H9 (cell line): ENCODE data around the gene P4HA3. TPM values are rescaled to one million over a fixed set of nuclear protein-coding genes. Genes with fewer than 3 reads are reported as not detected.

Experiments used
- DNase-seq: peaks from one replicate; pipeline ENCODE4 v3.0.0-alpha.2; 2017
- H2AFZ ChIP-seq: one replicate; pipeline ENCODE4 v1.6.1; 2013; ENCODE audit warnings: mild to moderate bottlenecking, low read length, control low read depth, moderate library complexity
- H2AK5ac ChIP-seq: 2 replicates; pipeline ENCODE4 v1.6.1; 2013; ENCODE audit warnings: low read length, control low read depth, mixed read lengths; ENCODE audit not compliant: insufficient read length
- H2BK120ac ChIP-seq: one replicate; pipeline ENCODE4 v1.6.1; 2013; ENCODE audit warnings: low read depth, mild to moderate bottlenecking, low read length, control low read depth, inconsistent platforms; ENCODE audit not compliant: poor library complexity, severe bottlenecking
- H2BK12ac ChIP-seq: 2 replicates; pipeline ENCODE4 v1.6.1; 2013; ENCODE audit warnings: low read length, control low read depth, mixed read lengths, low read depth; ENCODE audit not compliant: insufficient read length
- H2BK15ac ChIP-seq: 2 replicates; pipeline ENCODE4 v1.6.1; 2013; ENCODE audit warnings: low read depth, low read length, control low read depth
- H2BK20ac ChIP-seq: one replicate; pipeline ENCODE4 v1.6.1; 2013; ENCODE audit warnings: low read depth, mild to moderate bottlenecking, low read length, control low read depth, inconsistent platforms; ENCODE audit not compliant: poor library complexity, severe bottlenecking
- H2BK5ac ChIP-seq: 2 replicates; pipeline ENCODE4 v1.6.1; 2013; ENCODE audit warnings: low read length, control low read depth, mixed read lengths; ENCODE audit not compliant: insufficient read length
- H3K14ac ChIP-seq: 2 replicates; pipeline ENCODE4 v1.6.1; 2013; ENCODE audit warnings: low read length, control low read depth; ENCODE audit not compliant: insufficient read depth
- H3K18ac ChIP-seq: 2 replicates; pipeline ENCODE4 v1.6.1; 2013; ENCODE audit warnings: low read depth, mild to moderate bottlenecking, mixed read lengths, low read length, control low read depth; ENCODE audit not compliant: insufficient read length
- H3K23ac ChIP-seq: 2 replicates; pipeline ENCODE4 v1.6.1; 2013; ENCODE audit warnings: low read length, control low read depth, mixed read lengths, low read depth; ENCODE audit not compliant: insufficient read length
- H3K23me2 ChIP-seq: 2 replicates; pipeline ENCODE4 v1.6.1; 2013; ENCODE audit warnings: low read depth, mild to moderate bottlenecking, mixed read lengths, low read length, control low read depth; ENCODE audit not compliant: insufficient read length, poor library complexity, severe bottlenecking
- H3K27ac ChIP-seq: 2 replicates; pipeline ENCODE4 v1.5.1; 2013; ENCODE audit warnings: low read length, control low read depth, mixed read lengths, low read depth; ENCODE audit not compliant: insufficient read length
- H3K27me3 ChIP-seq: 2 replicates; pipeline ENCODE4 v1.6.1; 2013; ENCODE audit warnings: low read length, control low read depth, inconsistent platforms; ENCODE audit not compliant: insufficient read depth
- H3K4ac ChIP-seq: 2 replicates; pipeline ENCODE4 v1.6.1; 2013; ENCODE audit warnings: low read depth, mild to moderate bottlenecking, control low read depth, inconsistent platforms, low read length, moderate library complexity
- H3K4me1 ChIP-seq: 2 replicates; pipeline ENCODE4 v1.6.1; 2013; ENCODE audit warnings: low read length, control low read depth, inconsistent platforms; ENCODE audit not compliant: insufficient read depth
- H3K4me2 ChIP-seq: 2 replicates; pipeline ENCODE4 v1.6.1; 2013; ENCODE audit warnings: low read length, control low read depth, mixed read lengths; ENCODE audit not compliant: insufficient read length, insufficient read depth
- H3K56ac ChIP-seq: 2 replicates; pipeline ENCODE4 v1.6.1; 2013; ENCODE audit warnings: low read depth, mild to moderate bottlenecking, mixed read lengths, low read length, control low read depth; ENCODE audit not compliant: insufficient read length
- H3K79me1 ChIP-seq: 2 replicates; pipeline ENCODE4 v1.6.1; 2013; ENCODE audit warnings: low read depth, mild to moderate bottlenecking, moderate library complexity, low read length, control low read depth, inconsistent platforms; ENCODE audit not compliant: insufficient read depth, poor library complexity, severe bottlenecking
- H3K79me2 ChIP-seq: 2 replicates; pipeline ENCODE4 v1.6.1; 2013; ENCODE audit warnings: low read length, control low read depth, inconsistent platforms; ENCODE audit not compliant: insufficient read depth
- H3K9ac ChIP-seq: 2 replicates; pipeline ENCODE4 v1.6.1; 2013; ENCODE audit warnings: low read length, control low read depth, mixed read lengths; ENCODE audit not compliant: insufficient read length; ENCODE audit errors: extremely low read depth
- H3K9me3 ChIP-seq: one replicate; pipeline ENCODE4 v1.6.1; 2013; ENCODE audit warnings: low read depth, low read length, inconsistent platforms; ENCODE audit not compliant: control insufficient read depth
- H3T11ph ChIP-seq: one replicate; pipeline ENCODE4 v1.6.1; 2013; ENCODE audit warnings: mild to moderate bottlenecking, low read length, control low read depth, inconsistent platforms
- H4K20me1 ChIP-seq: one replicate; pipeline ENCODE4 v1.6.1; 2013; ENCODE audit not compliant: control insufficient read depth, insufficient read length, insufficient read depth
- H4K5ac ChIP-seq: 2 replicates; pipeline ENCODE4 v1.6.1; 2013; ENCODE audit warnings: low read depth, mild to moderate bottlenecking, mixed read lengths, low read length, control low read depth; ENCODE audit not compliant: insufficient read length
- H4K8ac ChIP-seq: replicated peaks from 2 replicates; pipeline ENCODE4 v1.6.1; 2013; ENCODE audit warnings: low read length, control low read depth, mixed read lengths, low read depth; ENCODE audit not compliant: insufficient read length
- H4K91ac ChIP-seq: 2 replicates; pipeline ENCODE4 v1.6.1; 2013; ENCODE audit warnings: low read depth, mild to moderate bottlenecking, moderate library complexity, mixed read lengths, low read length, control low read depth; ENCODE audit not compliant: insufficient read length
- H3K27ac Mint-ChIP-seq, 3 experiments: 2 replicates in 2 of 3; 3 replicates in 1 of 3; pipeline ENCODE4 v1.8.0; 2020 to 2021; ENCODE audit warnings: mixed read lengths in 3 of 3, mild to moderate bottlenecking in 1 of 3, moderate library complexity in 1 of 3
- H3K27me3 Mint-ChIP-seq: 2 replicates; pipeline ENCODE4 v1.8.0; 2021; ENCODE audit warnings: low read depth, mild to moderate bottlenecking, moderate library complexity, mixed read lengths
- H3K36me3 Mint-ChIP-seq, 3 experiments: 2 replicates in 2 of 3; 3 replicates in 1 of 3; pipeline ENCODE4 v1.8.0; 2020 to 2021; ENCODE audit warnings: low read depth in 3 of 3, mixed read lengths in 3 of 3; ENCODE audit not compliant: insufficient read depth in 1 of 3
- H3K4me1 Mint-ChIP-seq, 2 experiments: 2 replicates each; pipeline ENCODE4 v1.8.0; 2020; ENCODE audit warnings: mixed read lengths in 2 of 2
- H3K4me3 Mint-ChIP-seq, 2 experiments: 2 replicates in 1 of 2; 3 replicates in 1 of 2; pipeline ENCODE4 v1.8.0; 2020 to 2021; ENCODE audit warnings: mild to moderate bottlenecking in 2 of 2, mixed read lengths in 2 of 2, moderate library complexity in 1 of 2
- H3K9me3 Mint-ChIP-seq, 2 experiments: 2 replicates in 1 of 2; 3 replicates in 1 of 2; pipeline ENCODE4 v1.8.0; 2020; ENCODE audit warnings: mild to moderate bottlenecking in 2 of 2, mixed read lengths in 2 of 2, moderate library complexity in 1 of 2
- WGBS: extraction: QIAGEN DNeasy Blood & Tissue Kit; methylation state at CpG from one replicate; pipeline ENCODE4 v1.1.7; 2013; ENCODE audit warnings: missing lambda C conversion rate, low lambda C conversion rate, mixed read lengths; ENCODE audit not compliant: insufficient read length; ENCODE audit errors: extremely low coverage; 5-methylcytosine and 5-hydroxymethylcytosine counted together
- total RNA-seq: library from RNA; stranded (reverse); gene quantifications from 2 replicates; pipeline ENCODE4 v1.2.1, GENCODE V29; 2021
- TF ChIP-seq, protein P1 (sequence below): fragments of 200-600 bp; sonication (generic); conservative IDR thresholded peaks from 3 replicates; pipeline ENCODE4 v1.8.0; 2021; ENCODE audit warnings: antibody characterized with exemption, mild to moderate bottlenecking

The P4HA3 gene
- total RNA-seq, 1 experiment from 2014 or later = not detected

DNA sequence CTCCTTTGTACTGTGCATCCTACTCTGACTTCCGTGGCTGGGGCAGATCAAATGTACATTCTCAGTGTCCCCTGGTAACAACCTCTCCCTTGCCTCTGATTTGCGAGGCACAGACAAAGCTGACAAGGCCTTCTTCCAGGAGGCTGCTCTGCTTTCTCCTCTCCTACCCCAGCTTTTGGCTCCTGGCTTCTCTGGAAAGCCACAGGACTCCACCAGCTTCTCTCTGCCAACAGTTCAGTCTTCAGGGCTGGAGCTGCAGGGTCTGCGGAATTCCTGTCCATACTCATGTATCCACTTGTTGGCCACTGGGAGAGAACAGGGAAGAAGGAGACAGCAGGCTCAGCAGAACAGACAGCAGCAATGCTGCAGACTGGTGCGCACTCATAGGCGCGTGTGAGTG lies 44.4 kb downstream of the P4HA3 start:
- Histone ChIP-seq H3K4me1 (no peaks in the 10 kb centered on the region), H2AK5ac (no peak overlapping the region), H2AFZ (no peak overlapping the region), H3K9ac (no peak overlapping the region), H3K27ac (no peak overlapping the region), H3K27me3 (0 out of 2 replicates have a peak, but pooled peaks cover 3% of the 10 kb centered on the region), H3K4me2 (no peak overlapping the region), H4K5ac (no peak overlapping the region), H4K91ac (no peak overlapping the region), H3K9me3 (no peaks in the 10 kb centered on the region), H4K8ac (no peak overlapping the region), H4K20me1 (no peaks in the 10 kb centered on the region), H3K56ac (no peak overlapping the region), H2BK20ac (no peak overlapping the region), H3K18ac (no peak overlapping the region), H3K4ac (no peak overlapping the region), H2BK15ac (no peak overlapping the region), H2BK5ac (no peak overlapping the region), H3K23me2 (no peaks in the 10 kb centered on the region), H3K79me1 (no peaks in the 10 kb centered on the region), H3K14ac (no peak overlapping the region), H3K23ac (no peak overlapping the region), H2BK120ac (no peak overlapping the region), H2BK12ac (no peak overlapping the region), H3T11ph (no peak overlapping the region), H3K79me2 (no peaks in the 10 kb centered on the region)
- Mint-ChIP-seq H3K4me3 (no peak overlapping the region), H3K9me3 (no peaks in the 10 kb centered on the region), H3K36me3 (no peaks in the 10 kb centered on the region), H3K27ac (no peak overlapping the region), H3K4me1 (no peaks in the 10 kb centered on the region), H3K27me3 (peaks cover 4% of the 10 kb centered on the region)
- no CpG with 5 or more reads among the region's 6 CpGs for WGBS
- DNase-seq = no peak
- TF ChIP-seq, protein P1, sequence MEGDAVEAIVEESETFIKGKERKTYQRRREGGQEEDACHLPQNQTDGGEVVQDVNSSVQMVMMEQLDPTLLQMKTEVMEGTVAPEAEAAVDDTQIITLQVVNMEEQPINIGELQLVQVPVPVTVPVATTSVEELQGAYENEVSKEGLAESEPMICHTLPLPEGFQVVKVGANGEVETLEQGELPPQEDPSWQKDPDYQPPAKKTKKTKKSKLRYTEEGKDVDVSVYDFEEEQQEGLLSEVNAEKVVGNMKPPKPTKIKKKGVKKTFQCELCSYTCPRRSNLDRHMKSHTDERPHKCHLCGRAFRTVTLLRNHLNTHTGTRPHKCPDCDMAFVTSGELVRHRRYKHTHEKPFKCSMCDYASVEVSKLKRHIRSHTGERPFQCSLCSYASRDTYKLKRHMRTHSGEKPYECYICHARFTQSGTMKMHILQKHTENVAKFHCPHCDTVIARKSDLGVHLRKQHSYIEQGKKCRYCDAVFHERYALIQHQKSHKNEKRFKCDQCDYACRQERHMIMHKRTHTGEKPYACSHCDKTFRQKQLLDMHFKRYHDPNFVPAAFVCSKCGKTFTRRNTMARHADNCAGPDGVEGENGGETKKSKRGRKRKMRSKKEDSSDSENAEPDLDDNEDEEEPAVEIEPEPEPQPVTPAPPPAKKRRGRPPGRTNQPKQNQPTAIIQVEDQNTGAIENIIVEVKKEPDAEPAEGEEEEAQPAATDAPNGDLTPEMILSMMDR = no peak
